Karpas-422 (cell line): ENCODE data around the gene AQP10. TPM values are rescaled to one million over a fixed set of nuclear protein-coding genes. Genes with fewer than 3 reads are reported as not detected.
"Not testable (repeated sequence)": the region's sequence is repeated elsewhere in the genome, so short reads cannot be mapped to it uniquely, and the experiment has no call there.

Source experiments
- DNase-seq: peaks from one replicate; pipeline ENCODE4 v3.0.0-alpha.2; 2015
- H2AFZ ChIP-seq: fragments of 200-600 bp; sonication (generic); 2 replicates; pipeline ENCODE4 v1.6.1; 2014; ENCODE audit warnings: antibody characterized with exemption, low read length, mixed read lengths
- H3K27ac ChIP-seq: fragments of 200-600 bp; sonication (generic); 2 replicates; pipeline ENCODE4 v1.5.1; 2014; ENCODE audit warnings: mild to moderate bottlenecking, low read length, moderate library complexity
- H3K27me3 ChIP-seq: fragments of 200-600 bp; sonication (generic); 2 replicates; pipeline ENCODE4 v1.6.1; 2014; ENCODE audit warnings: low read length, mixed read lengths
- H3K36me3 ChIP-seq: fragments of 200-600 bp; sonication (generic); 2 replicates; pipeline ENCODE4 v1.6.1; 2014; ENCODE audit warnings: low read length, mixed read lengths; ENCODE audit not compliant: insufficient read depth
- H3K4me1 ChIP-seq: fragments of 200-600 bp; sonication (generic); 2 replicates; pipeline ENCODE4 v1.6.1; 2014; ENCODE audit warnings: mild to moderate bottlenecking, low read length, mixed read lengths
- H3K4me2 ChIP-seq: fragments of 200-600 bp; sonication (generic); 2 replicates; pipeline ENCODE4 v1.6.1; 2014; ENCODE audit warnings: low read length, low read depth, mild to moderate bottlenecking; ENCODE audit not compliant: poor library complexity, severe bottlenecking
- H3K4me3 ChIP-seq: fragments of 200-600 bp; sonication (generic); 2 replicates; pipeline ENCODE4 v1.5.1; 2014; ENCODE audit warnings: mild to moderate bottlenecking, antibody characterized with exemption, low read length, mixed read lengths
- H3K79me2 ChIP-seq: fragments of 200-600 bp; sonication (generic); 2 replicates; pipeline ENCODE4 v1.6.1; 2014; ENCODE audit warnings: mild to moderate bottlenecking, low read length, mixed read lengths
- H3K9ac ChIP-seq: fragments of 200-600 bp; sonication (generic); 2 replicates; pipeline ENCODE4 v1.6.0; 2014; ENCODE audit warnings: low read length
- H3K9me2 ChIP-seq: fragments of 200-600 bp; sonication (generic), shearing (Covaris generic); replicated peaks from 2 replicates; pipeline ENCODE4 v1.6.0; 2014; ENCODE audit warnings: mild to moderate bottlenecking, low read length, moderate library complexity; ENCODE audit not compliant: insufficient read depth
- H3K9me3 ChIP-seq: fragments of 300-700, 200-600 bp; sonication (generic); 2 replicates; pipeline ENCODE4 v1.6.1; 2014; ENCODE audit warnings: low read length, mixed read lengths
- H4K20me1 ChIP-seq: fragments of 200-600 bp; sonication (generic); 2 replicates; pipeline ENCODE4 v1.6.1; 2014; ENCODE audit warnings: mild to moderate bottlenecking, antibody characterized with exemption, low read length, low read depth; ENCODE audit not compliant: insufficient read depth
- total RNA-seq: library from RNA; depleted of rRNA; stranded (reverse); fragments of >200 nt; shearing (Covaris generic); gene quantifications from 2 replicates; pipeline ENCODE4 v1.2.3, GENCODE V29; 2014; ENCODE audit warnings: low replicate concordance

AQP10 gene
- total RNA-seq, 1 experiment from 2014 or later = not detected

DNA sequence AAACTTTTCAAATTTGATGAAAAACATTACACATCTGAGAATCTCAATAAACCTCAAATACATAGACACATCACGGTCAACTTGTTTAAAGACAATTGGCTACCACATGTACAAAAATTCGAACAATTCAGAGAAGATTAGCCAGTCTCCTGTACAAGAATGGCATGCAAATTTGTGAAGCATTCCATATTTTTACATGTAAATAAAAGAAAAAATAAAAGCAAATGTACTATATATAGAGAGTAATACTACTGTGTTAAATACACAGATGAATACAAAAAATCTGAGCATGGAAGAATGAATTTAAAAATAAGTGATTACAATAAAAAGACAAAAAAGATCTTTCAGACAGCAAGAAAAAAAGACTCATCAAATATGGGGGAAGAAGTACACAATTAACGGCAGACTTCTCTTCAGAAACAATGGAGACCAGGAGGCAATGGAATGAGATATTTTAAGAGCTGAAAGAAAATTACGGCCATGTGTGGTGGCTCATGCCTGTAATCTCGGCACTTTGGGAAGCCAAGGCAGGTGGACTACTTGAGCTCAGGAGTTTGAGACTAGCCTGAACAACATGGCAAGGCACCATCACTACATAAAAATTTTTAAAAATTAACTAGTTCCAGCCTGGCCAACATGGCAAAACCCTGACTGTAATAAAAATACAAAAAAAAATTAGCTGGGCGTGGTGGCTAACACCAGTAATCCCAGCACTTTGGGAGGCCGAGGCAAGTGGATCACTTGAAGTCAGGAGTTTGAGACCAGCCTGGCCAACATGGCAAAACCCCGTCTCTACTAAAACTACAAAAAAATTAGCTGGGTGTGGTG is 25.3 kb upstream of the AQP10 start:
- H3K27ac ChIP-seq = no peak overlapping the region
- H3K9me2 ChIP-seq = no peaks in the 10 kb centered on the region
- no peak overlapping the region for H3K9ac ChIP-seq
- no peak overlapping the region for H3K4me2 ChIP-seq
- peaks cover 9% of the 10 kb centered on the region; the same call in 1 of the 2 replicates for H3K9me3 ChIP-seq
- no peaks in the 10 kb centered on the region for H3K79me2 ChIP-seq
- no peak overlapping the region for H3K4me3 ChIP-seq
- H3K36me3 ChIP-seq = no peaks in the 10 kb centered on the region
- H4K20me1 ChIP-seq = no peaks in the 10 kb centered on the region
- H3K4me1 ChIP-seq = no peaks in the 10 kb centered on the region
- H2AFZ ChIP-seq = no peak overlapping the region
- H3K27me3 ChIP-seq = no peaks in the 10 kb centered on the region
- no peak for DNase-seq

DNA sequence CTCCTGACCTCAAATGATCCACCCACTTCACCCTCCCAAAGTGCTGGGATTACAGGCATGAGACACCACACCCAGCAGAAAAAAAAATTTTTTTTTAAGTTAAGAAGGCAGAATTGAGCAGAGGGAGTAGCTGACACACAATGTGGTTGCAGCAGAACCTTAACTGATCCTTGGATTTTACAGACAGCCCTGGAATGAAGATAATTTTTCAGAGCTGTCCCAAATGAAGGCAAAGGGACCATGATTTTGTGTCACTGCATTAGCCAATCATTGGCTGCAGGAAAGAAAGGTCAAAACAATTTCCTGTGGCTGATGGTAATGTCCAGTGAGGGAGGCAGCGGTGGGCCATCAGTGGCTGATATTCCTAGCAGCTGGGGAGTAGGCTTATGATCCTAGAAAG is 19.3 kb upstream of the AQP10 start:
- H3K79me2 ChIP-seq = no peaks in the 10 kb centered on the region
- no peaks in the 10 kb centered on the region for H3K9me2 ChIP-seq
- H3K27ac ChIP-seq = no peak overlapping the region
- H3K4me2 ChIP-seq = no peak overlapping the region
- H3K4me1 ChIP-seq = no peaks in the 10 kb centered on the region
- no peak overlapping the region for H3K9ac ChIP-seq
- no peaks in the 10 kb centered on the region for H3K27me3 ChIP-seq
- H3K9me3 ChIP-seq = no peaks in the 10 kb centered on the region
- DNase-seq = no peak
- H2AFZ ChIP-seq = no peak overlapping the region
- no peak overlapping the region for H3K4me3 ChIP-seq
- H3K36me3 ChIP-seq = no peaks in the 10 kb centered on the region
- H4K20me1 ChIP-seq = no peaks in the 10 kb centered on the region

DNA sequence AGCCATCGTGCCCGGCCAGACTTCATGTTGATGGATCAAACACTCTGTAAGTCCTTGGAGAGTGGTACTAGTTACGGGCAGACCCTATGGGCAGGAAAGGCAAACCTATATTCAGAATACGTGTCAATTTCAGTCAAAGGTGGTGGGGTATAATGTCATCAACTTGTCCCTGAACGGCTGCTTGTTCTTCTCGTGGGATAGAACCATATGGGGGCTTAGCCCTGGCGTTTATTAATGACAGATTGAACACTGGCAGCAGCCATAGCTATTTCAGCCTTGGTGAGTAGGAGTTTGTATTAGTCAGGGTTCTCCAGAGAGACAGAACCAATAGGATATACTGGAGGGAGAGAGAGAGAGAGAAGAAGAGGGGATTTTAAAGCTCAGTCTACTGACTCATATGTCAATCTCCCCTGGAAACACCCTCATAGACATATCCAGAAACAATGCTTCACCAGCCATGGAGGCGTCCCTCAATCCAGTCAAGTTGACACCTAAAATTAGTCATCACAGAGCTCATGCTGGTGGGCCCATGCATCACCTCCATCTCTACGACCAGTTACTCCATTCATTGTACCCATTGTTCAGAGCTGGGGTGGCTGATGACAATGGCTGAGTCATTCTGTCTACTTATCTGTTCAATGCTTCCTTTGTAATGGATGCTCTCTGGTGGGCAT is 16.1 kb upstream of the AQP10 start:
- Histone ChIP-seq H3K9ac (no peak overlapping the region), H3K4me3 (no peak overlapping the region), H4K20me1 (no peaks in the 10 kb centered on the region), H3K9me3 (no peaks in the 10 kb centered on the region), H3K4me1 (no peaks in the 10 kb centered on the region), H3K27me3 (no peaks in the 10 kb centered on the region), H2AFZ (no peak overlapping the region), H3K79me2 (no peaks in the 10 kb centered on the region), H3K4me2 (no peak overlapping the region), H3K27ac (no peak overlapping the region), H3K9me2 (no peaks in the 10 kb centered on the region), H3K36me3 (no peaks in the 10 kb centered on the region)
- no peak for DNase-seq

DNA sequence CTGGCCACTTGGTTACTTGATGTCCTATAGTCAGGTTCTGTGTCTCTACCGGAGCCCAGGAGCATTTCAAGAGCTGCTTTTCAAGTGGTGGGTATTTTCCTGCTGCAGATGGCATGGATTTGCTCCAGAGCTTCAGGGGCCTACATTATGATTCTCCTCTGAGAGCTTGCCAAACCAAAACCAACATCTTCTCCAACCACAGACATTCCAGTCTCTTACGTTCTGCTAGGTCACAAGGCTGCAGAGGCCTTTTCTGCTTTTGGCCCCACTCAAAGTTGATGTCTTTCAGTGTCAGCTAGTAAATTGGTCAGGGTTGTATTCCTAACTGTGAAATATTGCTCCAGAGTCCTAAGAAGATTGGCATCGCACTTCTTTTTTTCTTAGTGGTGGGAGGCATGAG is 14.7 kb upstream of the AQP10 start:
- no peaks in the 10 kb centered on the region for H3K79me2 ChIP-seq
- H3K4me2 ChIP-seq = no peak overlapping the region
- H3K36me3 ChIP-seq = no peaks in the 10 kb centered on the region
- no peaks in the 10 kb centered on the region for H3K9me2 ChIP-seq
- H4K20me1 ChIP-seq = no peaks in the 10 kb centered on the region
- H3K4me1 ChIP-seq = no peaks in the 10 kb centered on the region
- no peaks in the 10 kb centered on the region for H3K27me3 ChIP-seq
- no peak overlapping the region for H3K27ac ChIP-seq
- H3K9ac ChIP-seq = no peak overlapping the region
- no peak overlapping the region for H3K4me3 ChIP-seq
- H2AFZ ChIP-seq = no peak overlapping the region
- no peak for DNase-seq
- H3K9me3 ChIP-seq = no peaks in the 10 kb centered on the region

DNA sequence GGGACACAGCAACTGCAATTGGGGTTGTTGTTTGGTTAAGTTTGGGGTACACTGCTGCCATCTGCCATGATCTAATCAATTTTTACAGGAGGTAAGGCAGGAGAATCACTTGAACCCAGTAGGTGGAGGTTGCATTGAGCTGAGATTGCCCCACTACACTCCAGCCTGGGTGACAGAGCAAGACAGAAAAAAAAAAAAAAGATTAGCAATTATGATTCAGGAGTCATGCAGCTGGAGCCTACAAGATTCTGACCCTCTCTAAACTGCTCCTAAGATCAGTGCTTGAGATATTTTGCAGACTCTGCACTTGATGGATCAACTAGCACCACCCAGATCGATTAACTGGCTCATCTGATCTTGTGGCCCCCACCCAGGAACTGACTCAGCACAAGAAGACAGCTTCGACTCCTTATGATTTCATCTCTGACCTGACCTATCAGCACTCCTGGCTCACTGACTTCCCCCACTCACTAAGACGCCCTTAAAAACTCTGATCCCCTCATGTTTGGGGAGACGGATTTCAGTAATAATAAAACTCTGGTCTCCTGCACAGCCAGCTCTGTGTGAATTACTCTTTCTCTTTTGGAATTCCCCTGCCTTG is 13.1 kb upstream of the AQP10 start:
- not testable (repeated sequence) for H3K36me3 ChIP-seq, H3K9me3 ChIP-seq, H3K9ac ChIP-seq, H2AFZ ChIP-seq, H3K9me2 ChIP-seq, H3K4me3 ChIP-seq, DNase-seq, H3K4me2 ChIP-seq, H3K79me2 ChIP-seq, H3K4me1 ChIP-seq, H4K20me1 ChIP-seq, H3K27me3 ChIP-seq, H3K27ac ChIP-seq

DNA sequence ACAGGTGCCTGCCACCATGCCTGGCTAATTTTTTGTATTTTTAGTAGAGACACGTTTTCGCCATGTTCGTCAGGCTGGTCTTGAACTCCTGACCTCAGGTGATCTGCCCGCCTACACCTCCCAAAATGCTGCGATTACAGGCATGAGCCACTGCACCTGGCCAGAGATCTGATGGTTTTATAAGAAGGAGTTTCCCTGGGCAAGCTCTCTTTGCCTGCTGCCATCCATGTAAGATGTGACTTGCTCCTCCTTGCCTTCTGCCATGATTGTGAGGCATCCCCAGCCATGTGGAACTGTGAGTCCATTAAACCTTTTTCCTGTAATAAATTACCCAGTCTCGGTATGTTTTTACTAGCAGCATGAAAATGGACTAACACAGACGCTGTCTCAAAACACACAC is 11.8 kb upstream of the AQP10 start:
- not testable (repeated sequence) for H3K4me3 ChIP-seq

DNA sequence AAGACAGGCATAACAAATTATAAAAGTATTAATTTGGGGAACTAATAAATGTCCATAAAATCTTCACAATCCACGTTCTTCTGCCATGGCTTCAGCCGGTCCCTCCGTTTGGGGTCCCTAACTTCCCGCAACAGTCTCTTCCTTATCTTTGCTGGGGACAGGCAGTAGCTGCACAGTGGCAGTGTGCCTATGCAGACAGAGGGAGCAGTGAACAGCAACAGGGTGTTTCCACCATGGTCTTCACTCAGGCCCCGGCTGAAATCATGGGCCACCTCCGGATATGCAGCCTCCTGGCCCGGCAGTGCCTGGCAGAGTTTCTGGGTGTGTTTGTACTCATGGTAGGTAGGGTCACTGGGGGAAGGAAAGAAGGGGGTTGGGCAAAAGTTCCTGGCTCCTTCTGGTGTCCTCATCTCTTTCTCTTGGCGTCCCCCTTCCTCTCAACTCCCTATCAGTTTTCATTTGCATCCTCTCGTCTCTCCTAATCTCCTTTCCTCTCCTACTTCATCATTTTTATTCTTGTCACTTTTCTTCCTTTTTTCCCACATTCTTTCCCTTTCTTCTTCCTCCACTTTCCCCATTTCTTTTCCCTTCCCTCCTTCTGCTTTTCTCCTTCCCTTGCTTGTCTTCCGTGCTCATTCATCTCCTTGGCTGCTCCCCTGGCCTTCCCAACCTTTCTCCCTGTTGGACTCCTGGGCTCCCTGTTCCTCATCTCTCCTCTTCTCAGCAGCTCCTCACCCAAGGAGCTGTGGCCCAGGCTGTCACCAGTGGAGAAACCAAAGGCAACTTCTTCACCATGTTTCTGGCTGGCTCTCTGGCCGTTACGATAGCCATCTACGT is 8.4 kb upstream of the AQP10 start:
- H3K27me3 ChIP-seq, H3K9me3 ChIP-seq, DNase-seq, H3K4me3 ChIP-seq, H3K4me2 ChIP-seq, H3K4me1 ChIP-seq, H3K36me3 ChIP-seq, H4K20me1 ChIP-seq, H2AFZ ChIP-seq, H3K9ac ChIP-seq, H3K27ac ChIP-seq, H3K9me2 ChIP-seq, H3K79me2 ChIP-seq: not testable (repeated sequence)

More for the DNA sequence above, 11.8 kb upstream of the AQP10 start:
- not testable (repeated sequence) for H3K4me2 ChIP-seq, DNase-seq, H3K79me2 ChIP-seq, H3K4me1 ChIP-seq, H3K27ac ChIP-seq, H3K9me2 ChIP-seq, H2AFZ ChIP-seq, H3K9me3 ChIP-seq, H3K27me3 ChIP-seq, H3K9ac ChIP-seq, H4K20me1 ChIP-seq, H3K36me3 ChIP-seq

DNA sequence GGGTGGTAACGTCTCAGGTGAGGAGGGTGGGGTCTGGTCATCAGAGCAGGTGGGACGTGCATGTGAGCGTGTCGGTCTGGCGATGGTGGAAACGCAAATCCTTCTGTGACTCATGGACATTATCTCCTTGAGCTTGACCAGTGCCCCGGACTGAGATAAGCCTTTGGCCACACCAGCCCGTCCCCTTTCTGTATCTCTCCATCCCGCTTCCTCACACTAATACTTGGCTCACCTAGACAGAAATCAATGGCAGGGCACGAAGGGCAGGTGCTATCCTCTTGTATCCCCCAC is 7.9 kb upstream of the AQP10 start:
- DNase-seq = no peak
- Histone ChIP-seq H3K27ac (no peak overlapping the region), H3K27me3 (no peaks in the 10 kb centered on the region), H3K36me3 (no peaks in the 10 kb centered on the region), H2AFZ (no peak overlapping the region), H3K79me2 (no peaks in the 10 kb centered on the region), H4K20me1 (no peaks in the 10 kb centered on the region), H3K9ac (no peak overlapping the region), H3K4me3 (no peak overlapping the region), H3K4me1 (no peaks in the 10 kb centered on the region), H3K9me3 (no peaks in the 10 kb centered on the region), H3K4me2 (no peak overlapping the region), H3K9me2 (no peaks in the 10 kb centered on the region)
